Epithelial cell of esophagus (primary cell): ENCODE results near the gene LMF1.

Experiments
- DNase-seq: peaks from one replicate; pipeline ENCODE4 v3.0.0; 2010; ENCODE audit warnings: low read depth
- H3K4me3 ChIP-seq: 2 replicates; pipeline ENCODE4 v1.5.1; 2011; ENCODE audit warnings: mild to moderate bottlenecking, low read length, control low read depth
- TF ChIP-seq, protein P1 (sequence below): IDR thresholded peaks from 2 replicates; pipeline ENCODE4 v1.5.1; 2011; ENCODE audit warnings: low read depth, mild to moderate bottlenecking, low read length, control low read depth, inconsistent platforms; ENCODE audit not compliant: insufficient read depth; ENCODE audit errors: missing control alignments

LMF1 gene

GRCh38 chr16:850668-851067 is 120.1 kb downstream of the LMF1 start:
- DNase-seq: no peak
- H3K4me3 ChIP-seq: no peak overlapping the region
- TF ChIP-seq, protein P1, sequence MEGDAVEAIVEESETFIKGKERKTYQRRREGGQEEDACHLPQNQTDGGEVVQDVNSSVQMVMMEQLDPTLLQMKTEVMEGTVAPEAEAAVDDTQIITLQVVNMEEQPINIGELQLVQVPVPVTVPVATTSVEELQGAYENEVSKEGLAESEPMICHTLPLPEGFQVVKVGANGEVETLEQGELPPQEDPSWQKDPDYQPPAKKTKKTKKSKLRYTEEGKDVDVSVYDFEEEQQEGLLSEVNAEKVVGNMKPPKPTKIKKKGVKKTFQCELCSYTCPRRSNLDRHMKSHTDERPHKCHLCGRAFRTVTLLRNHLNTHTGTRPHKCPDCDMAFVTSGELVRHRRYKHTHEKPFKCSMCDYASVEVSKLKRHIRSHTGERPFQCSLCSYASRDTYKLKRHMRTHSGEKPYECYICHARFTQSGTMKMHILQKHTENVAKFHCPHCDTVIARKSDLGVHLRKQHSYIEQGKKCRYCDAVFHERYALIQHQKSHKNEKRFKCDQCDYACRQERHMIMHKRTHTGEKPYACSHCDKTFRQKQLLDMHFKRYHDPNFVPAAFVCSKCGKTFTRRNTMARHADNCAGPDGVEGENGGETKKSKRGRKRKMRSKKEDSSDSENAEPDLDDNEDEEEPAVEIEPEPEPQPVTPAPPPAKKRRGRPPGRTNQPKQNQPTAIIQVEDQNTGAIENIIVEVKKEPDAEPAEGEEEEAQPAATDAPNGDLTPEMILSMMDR: no peak

- DNase-seq: no peak
- no peak overlapping the region for H3K4me3 ChIP-seq
- TF ChIP-seq, protein P1: no peak
These were observed 122.1 kb downstream of the LMF1 start for GRCh38 chr16:848510-849253.

GRCh38 chr16:847681-848445 is 122.9 kb downstream of the LMF1 start:
- DNase-seq: no peak
- TF ChIP-seq, protein P1: no peak
- H3K4me3 ChIP-seq: no peak overlapping the region

- TF ChIP-seq, protein P1: no peak
- DNase-seq: no peak
These were observed 123.6 kb downstream of the LMF1 start for GRCh38 chr16:847151-847550.

GRCh38 chr16:845351-845745 is 125.4 kb downstream of the LMF1 start:
- DNase-seq: no peak
- TF ChIP-seq, protein P1: no peak
- no peak overlapping the region for H3K4me3 ChIP-seq

More at GRCh38 chr16:847151-847550, 123.6 kb downstream of the LMF1 start:
- H3K4me3 ChIP-seq: no peak overlapping the region

GRCh38 chr16:844638-845350 is 126.0 kb downstream of the LMF1 start:
- H3K4me3 ChIP-seq: no peak overlapping the region
- TF ChIP-seq, protein P1: no peak

More at GRCh38 chr16:844638-845350, 126.0 kb downstream of the LMF1 start:
- no peak for DNase-seq
